Renal cortical epithelial cell (primary cell): ENCODE results near the gene SH3BP5L. TPM values are rescaled to one million over a fixed set of nuclear protein-coding genes. Genes with fewer than 3 reads are reported as not detected.

Experiments used
- DNase-seq: peaks from one replicate; pipeline ENCODE4 v3.0.0-alpha.2; 2011; ENCODE audit warnings: low read depth
- total RNA-seq: library from RNA; depleted of rRNA; stranded (reverse); fragments of >200 nt; gene quantifications from 2 replicates; pipeline ENCODE4 v1.2.3, GENCODE V29; 2014

SH3BP5L gene
- 41.7 and 42.8 TPM in 2 replicates for total RNA-seq

- peak; percentile 92 for DNase-seq
Measured at GRCh38 chr1:248825909-248826760, at the start of gene SH3BP5L. Gene SH3BP5L (minus strand): TSS chr1:248825915. CDS start chr1:248824935, 980 bp downstream.

- DNase-seq: peak; percentile 85
Measured at GRCh38 chr1:248873993-248874533, 48.3 kb upstream of the SH3BP5L start.

GRCh38 chr1:248873409-248873992 is 47.8 kb upstream of the SH3BP5L start:
- peak; percentile 92 for DNase-seq

DNA sequence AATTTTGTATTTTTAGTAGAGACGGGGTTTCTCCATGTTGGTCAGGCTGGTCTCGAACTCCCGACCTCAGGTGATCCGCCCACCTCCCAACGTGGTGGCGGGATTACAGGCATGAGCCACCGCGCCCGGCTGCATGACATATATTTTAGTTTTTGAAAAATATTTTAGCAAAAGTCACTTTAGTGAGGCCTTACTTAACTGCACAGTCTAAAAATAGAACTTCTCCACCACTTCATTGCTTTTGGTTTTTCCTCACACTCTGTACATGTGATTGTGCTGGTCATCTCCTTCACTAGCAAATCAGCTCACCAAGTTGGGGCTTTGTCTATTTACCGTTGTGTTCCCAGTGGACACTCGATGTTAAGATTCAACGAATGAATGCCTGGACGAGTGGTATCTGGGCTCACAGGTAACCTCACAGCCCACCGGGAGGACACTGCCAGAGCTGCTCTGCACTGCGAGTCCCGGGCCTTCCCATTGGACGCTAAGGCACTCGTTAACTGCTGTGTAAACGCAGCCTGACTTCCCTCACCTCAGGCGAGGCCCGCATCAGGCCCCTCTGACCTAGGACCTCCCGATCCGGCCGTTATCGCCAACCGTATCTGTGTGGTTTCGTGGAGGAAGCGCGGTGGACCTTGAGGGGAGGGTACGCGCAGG is 47.2 kb upstream of the SH3BP5L start:
- DNase-seq: peak; percentile 65

DNA sequence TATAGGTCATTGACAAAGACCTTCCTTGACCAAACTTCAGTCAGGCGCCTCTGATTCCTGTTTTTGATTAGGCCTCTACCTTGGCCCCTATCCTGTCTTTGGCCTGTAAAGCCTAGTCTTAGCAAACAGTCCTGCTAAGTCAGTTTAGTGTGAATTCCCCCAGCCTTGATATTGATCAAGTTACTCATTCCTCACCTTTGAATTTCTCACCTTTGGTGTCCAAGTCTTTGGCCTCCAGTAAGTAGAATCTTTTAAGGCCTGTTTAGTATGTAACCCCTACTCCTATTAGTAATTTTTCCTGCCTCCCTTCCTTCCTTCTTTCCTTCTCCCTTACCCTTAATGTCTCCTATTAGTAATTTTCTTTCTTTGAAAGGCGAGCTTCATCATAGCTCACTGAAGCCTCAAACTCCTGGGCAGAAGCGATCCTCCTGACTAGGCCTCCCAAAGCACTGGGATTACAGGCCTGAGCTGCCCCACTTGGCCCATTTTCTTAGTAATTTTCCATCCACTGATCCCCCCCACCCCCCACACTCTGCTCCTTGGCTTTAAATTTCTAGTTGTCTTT is 46.2 kb upstream of the SH3BP5L start:
- no peak for DNase-seq

- peak; percentile 48 for DNase-seq
Measured at GRCh38 chr1:248862998-248863881, 37.5 kb upstream of the SH3BP5L start.

- no peak for DNase-seq
Measured at GRCh38 chr1:248862695-248862997, 36.9 kb upstream of the SH3BP5L start.

DNA sequence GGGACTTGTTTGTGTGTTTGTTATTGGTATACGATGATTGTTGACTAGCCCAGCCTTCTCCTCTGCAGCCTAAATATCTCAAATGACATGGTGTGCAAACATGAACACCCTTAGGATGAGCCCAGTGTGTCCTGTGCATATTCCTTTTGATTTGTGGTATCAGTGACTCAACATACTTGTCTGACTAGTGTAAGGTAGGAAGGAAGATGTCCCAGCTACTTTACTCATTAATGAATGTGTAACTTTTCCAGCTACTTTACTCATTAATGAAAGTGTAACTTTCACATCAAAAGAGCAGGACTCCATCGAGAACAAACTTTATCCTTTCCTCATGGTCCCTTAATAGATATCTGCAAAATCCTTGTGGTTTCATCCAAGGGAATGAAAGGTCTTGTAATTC is 35.9 kb upstream of the SH3BP5L start:
- peak; percentile 69 for DNase-seq

- DNase-seq: no peak
Measured at GRCh38 chr1:248860007-248860406, 34.3 kb upstream of the SH3BP5L start.

DNA sequence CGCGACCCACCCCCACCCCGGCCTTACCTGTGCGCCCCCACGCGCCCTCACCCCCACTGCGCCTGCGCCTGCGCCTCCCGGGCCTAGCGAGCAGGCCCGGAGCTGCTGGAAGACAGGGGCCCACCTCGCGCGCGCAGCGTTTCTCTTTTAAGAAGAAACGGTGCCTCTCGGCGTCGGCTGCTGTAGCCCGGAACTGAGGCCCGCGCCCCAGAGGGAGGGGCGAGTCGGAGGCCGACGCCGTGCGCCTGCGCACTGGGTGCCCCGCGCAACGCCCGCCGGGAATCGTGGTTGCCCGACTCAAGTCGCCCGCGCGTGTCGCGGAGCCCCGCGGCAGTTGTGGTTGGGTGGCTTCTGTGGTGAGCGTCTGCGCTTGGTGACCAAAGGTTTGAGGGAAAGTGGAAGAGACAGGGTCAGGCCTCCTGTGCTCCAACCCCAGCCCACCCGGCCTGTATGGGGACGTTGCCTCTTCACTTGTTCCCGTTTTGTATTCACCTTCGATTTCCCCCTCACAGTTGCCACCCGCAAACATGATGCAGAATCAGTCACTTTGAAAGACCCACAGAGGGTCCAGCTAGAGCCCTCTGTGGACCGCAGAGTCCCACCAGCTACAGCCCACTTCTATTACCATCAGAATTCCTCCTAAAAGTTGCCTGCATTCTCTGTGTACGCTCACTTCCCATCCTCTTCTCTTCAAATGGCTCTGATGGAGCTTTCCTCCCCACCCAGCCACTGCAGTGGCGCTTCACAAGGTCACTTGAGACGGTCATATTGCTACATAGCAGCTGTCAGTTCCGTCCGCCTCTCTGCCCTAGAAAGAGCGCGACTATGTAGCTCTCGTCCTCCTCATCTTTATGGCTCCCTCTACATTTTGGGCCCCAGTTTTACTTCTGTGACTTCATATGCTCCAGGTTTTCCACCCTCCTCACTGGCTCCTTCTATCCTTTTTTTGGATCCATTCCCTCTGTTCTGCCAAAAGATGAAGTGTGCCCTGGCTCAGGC is 33.5 kb upstream of the SH3BP5L start, which contains the start of gene ZNF692:
ZNF692 (minus strand) TSS at position 195 of the 999 bp plus-strand sequence. CDS start 776 bp downstream, outside the sequence.
- peak; percentile 88 for DNase-seq

GRCh38 chr1:248858096-248858890 is 32.6 kb upstream of the SH3BP5L start:
- peak; percentile 36 for DNase-seq

- no peak for DNase-seq
Measured at GRCh38 chr1:248857749-248858095, 32.0 kb upstream of the SH3BP5L start.

GRCh38 chr1:248857201-248857600 is 31.5 kb upstream of the SH3BP5L start:
- DNase-seq: no peak

GRCh38 chr1:248856176-248856575 is 30.5 kb upstream of the SH3BP5L start:
- DNase-seq: no peak

DNA sequence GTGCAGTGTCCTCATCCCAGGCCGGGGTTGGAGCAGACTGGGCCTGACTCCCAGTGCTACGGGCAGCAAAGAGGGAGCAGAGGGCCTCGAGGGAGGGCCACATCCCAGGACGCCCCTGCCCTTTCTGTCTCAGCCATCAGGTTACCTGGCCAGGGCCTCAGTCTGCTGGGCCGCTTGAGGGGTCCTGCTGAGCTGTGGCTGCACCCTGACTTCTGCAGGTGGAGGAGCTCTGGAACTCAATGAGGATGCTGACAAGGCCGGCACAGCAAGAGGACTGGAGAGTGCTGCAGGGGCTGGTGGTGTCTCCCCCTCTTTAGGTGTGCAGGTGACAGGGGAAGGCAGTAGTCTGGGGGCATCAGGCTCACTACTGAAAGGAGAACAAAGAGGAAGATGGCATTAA is 29.9 kb upstream of the SH3BP5L start:
- DNase-seq: no peak

GRCh38 chr1:248853663-248854375 is 28.1 kb upstream of the SH3BP5L start:
- no peak for DNase-seq

- no peak for DNase-seq
Measured at GRCh38 chr1:248852481-248853405, 27.0 kb upstream of the SH3BP5L start.
